Measurements from ENCODE around the gene DLST.
A peak's percentile ranks its signal among the peaks of the same experiment; 100 is the strongest.

DLST gene

DNA sequence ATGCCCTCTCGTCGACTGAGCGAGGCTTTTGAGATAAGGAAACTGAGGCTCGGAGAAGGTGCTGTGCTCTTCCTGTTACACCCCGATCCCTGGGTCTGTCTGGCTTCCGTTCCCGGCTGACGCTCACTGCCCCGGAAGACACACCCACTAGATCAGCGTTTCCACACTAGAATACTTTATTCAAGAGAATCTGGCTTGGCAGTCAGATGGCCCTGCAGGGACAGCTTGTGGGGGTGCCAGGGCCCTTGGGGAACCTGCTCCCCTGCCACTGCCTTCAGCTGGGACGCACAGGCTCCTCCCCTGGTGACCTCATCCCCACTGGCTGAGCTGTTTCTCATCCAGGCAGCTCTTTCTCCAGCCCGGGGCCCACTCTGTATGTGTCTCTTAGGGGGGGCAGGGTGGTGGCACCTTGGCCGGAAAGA, 60.0 kb downstream of the DLST start:
- peak; percentile 35 for DNase-seq (ENCODE audit: low read depth)

DNA sequence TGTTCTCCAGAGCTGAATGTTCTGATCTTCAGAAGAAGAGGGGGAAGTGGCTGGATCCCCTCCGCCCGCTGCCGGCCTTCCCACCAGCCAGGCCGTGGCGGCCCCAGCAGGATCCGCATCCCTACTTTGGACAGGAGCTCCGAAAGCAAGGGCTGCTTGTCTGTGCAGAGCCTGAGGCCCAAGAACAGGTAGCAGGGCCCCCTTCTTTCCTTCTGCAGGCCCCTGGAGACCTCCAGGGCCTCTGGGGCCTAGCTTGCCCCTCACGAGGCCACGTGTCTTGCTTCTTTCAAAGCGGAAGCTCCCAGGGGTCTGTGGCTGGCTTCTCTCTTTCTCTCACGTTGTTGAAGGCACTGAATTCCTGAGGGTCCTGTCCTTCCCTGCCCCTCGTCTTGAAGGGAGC, 60.5 kb downstream of the DLST start:
- DNase-seq (ENCODE audit: low read depth), result no peak

DNA sequence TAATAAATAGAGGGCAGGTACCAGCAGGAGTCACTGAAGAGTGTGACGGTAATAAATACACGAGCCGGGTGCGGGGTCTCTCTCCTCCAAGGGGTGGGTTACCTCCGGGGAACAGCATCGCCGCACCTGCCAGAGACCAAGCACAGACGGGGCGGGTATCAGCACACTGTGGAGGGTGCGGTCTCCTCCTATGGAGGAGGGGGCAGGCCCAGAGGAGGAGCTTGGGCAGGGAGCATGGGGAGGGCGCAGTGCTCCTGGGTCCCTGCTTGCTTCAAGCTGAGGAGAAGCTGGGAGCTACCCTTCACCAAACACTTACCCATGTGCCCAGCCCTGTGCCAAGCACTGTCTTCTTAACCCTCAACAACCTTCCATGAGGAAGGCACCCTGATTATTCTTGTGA, 60.9 kb downstream of the DLST start:
- DNase-seq (ENCODE audit: low read depth), result no peak

DNA sequence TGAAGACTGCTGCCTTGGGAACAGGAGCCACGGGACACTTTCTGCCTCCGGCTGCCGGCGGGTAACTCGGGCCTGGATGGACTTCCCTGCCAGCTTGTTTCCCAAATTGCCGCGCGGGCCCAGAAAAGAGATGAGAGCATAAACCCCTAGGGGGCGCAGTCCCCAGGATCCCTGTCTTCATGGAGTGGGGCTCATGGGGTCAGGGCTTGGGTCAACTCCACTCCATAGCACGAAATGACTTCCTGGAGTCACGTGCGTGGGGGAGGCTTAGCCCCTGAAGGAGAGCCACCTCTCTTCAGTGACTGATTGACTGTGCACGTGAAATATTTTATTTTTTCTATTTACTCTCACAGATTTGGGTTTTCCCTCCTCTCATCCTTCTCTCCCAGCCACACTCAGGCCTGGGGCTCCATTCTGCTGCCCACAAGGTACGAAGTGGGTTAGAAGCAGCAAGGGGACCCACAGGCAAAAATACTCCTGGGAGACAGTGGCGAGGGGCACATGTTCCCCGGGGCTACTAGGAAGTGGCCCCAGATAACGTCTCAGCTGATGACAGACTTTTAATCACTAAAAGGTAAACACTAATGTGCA, 63.6 kb downstream of the DLST start:
- DNase-seq (ENCODE audit: low read depth), result no peak

DNA sequence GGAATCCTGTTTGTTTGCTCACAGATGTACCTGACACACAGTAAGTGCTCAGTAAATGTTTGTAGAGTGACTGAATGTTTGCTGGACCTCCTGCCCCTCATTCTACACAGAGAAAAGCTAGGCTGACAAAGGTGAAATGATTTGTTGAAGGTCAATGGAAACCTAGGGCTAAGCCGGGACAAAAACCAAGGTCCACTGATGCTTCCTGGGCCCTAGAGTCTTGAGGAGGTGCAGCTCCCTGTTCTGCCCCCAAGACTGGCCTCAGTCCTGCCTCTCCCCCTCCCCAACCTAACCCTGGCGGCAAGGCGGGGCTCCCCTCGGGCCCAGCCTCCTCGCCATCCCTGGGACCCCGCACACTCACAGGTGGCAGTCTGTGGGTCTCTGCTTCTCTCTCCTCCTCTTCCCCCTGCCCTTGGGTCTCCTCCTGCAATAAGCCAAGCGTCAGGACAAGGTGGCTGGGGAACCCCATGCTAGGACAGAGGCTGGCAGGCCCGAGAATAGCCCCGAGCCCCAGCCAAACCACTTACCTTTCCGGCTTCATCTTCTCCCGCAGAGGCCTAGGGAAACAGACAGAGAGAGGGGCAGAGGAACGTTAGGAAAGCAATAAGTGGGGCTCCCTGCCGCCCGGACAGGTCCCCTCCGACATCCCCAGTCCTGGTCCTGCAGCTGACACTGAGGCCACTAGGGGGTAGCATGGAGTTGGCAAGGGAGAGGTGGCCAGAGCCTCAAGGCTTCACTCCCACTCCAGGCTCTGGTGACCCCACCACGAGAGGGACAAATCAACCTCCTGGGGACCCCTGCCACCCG, 64.3 kb downstream of the DLST start:
- DNase-seq (ENCODE audit: low read depth), result peak; percentile 64

- no peak for DNase-seq (ENCODE audit: low read depth)
These were observed 65.1 kb downstream of the DLST start for GRCh38 chr14:74946659-74947281.

DNA sequence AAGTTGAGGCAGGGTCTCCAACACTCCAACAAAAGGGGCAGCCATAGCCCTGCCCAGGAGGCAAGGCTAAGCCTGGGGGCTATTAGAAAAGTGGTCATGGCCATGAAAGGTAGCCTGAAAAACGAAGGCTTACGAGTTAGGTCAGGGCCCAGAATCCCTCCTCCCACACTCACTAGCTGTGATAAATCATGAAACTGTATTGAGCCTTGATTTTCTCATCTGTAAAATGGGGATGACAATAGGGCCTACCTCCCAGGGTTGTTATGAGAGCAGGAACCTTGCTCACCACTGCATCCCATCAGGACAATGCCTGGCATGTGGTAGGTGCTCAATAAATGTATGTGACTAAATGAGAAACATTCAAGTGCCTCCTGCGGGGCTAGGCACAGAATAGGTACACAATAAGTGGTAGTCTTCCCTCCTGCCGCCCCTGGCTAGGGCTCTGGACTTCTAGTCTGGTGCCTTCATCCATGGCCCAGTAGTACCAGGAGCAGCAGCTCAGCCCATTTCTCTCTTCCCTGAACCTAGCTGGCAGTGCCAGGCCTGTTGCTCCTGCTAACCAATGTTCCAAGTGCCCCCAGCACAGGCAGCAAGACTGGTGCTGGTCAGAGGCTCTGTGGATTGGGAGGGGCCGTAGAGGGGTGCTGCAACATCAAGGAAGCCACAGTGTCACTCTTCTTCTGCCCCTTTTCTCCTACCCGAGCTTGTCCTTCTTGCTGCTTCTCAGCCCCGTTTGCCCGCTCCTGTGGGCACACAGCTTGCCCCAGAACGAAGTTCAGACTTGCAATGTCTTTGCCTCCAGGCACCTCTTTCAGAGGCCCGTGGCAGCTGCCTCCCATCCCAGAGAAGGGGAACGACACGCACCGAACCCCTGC, 65.9 kb downstream of the DLST start:
- no peak for DNase-seq (ENCODE audit: low read depth)

DNA sequence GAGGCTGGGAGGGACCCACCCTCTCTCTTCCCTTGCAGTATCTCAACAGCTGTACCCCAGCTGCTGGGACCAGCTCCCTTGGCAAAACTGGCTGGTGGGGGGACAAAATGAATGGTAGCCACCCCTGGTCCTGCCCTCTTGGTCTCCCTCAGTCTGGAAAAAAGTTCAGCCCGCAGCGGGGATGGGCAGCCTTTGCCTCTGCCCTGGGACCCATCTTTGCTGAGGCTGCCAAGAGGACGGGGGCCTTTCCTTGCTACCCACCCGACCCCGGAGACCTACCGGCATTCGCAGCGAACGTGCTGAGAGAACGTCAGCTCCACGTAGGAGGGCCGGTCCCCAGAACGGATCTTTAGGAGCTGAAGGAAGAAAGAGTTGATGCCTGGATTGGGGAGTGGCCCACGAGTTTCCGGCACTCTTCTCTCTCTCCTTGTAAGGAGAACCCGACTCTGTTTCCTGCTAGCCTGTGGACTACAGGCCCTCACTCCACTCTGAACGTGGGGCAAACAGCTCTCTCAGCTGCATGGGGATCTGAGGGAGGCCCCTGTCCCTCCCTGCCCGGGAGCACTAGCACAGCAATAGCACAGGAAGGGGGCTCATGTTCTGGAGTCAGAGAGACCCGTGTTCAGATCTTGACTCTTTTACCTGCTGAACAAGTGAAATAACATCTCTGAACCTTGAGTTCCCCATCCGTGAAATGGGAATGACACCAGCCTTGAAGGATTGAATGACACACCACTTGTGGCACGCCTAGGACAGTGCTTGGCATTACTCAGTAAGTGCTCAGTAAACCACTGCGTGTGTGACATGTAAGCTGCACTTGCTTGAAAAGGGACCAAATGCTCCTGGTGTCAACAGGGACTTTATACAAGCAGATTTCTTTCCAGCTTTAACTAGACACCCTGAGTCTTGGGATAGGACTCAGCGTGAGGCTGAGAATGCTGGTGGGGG, 66.8 kb downstream of the DLST start:
- no peak for DNase-seq (ENCODE audit: low read depth)

DNA sequence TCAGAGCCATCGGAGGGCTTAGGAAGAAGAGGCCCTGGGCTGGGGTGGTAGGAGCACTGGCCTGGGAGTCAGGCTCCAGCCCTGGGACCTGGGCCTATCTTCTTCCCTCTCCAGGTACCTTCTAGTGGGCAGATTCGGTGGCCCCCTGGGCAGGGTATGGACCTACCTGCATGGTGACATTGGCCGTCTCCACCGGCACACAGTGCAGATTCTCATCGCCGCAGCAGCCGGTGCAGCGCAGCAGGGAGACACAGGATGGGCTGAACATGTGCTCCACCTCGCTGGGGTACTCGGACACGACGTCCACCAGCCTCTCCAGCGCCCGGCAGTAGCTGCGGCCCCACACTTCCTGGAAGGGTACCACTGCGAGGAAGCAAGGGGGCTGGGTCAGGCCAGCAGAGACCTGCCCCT, 67.5 kb downstream of the DLST start:
- DNase-seq (ENCODE audit: low read depth), result no peak

DNA sequence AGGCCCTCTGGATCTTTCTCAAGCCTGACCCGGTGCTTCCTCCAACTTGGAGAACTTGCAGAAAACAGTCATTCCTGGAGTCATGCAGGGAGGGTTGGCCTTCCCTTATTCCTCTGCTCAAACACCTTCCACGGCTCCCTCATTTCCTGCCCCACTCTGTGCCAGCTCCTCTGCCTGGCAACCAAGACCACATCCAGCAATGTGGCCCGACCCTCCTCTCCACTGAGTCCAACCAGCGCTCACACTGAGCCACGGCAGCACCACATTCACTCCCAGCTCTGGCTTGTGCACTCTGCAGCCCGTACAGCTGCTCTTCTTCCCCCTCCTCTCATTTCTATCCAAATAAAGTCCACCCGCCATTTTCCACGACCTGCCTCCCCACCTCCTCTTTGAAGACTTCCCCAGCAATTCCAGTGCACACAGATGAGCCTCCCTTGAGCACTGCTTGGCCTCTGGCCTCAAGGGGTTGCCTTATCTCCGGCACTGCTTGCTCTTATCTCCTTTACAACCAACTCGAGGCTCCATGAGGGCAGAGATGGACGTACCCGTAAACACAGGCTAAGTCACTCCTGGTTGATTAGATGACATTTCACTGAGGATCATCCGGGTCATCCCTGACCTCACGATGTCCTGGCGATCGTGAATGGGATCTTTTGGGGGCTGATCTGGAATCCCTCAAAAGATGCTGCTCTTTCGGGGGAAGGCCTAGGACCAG, 68.3 kb downstream of the DLST start:
- DNase-seq (ENCODE audit: low read depth), result no peak

DNA sequence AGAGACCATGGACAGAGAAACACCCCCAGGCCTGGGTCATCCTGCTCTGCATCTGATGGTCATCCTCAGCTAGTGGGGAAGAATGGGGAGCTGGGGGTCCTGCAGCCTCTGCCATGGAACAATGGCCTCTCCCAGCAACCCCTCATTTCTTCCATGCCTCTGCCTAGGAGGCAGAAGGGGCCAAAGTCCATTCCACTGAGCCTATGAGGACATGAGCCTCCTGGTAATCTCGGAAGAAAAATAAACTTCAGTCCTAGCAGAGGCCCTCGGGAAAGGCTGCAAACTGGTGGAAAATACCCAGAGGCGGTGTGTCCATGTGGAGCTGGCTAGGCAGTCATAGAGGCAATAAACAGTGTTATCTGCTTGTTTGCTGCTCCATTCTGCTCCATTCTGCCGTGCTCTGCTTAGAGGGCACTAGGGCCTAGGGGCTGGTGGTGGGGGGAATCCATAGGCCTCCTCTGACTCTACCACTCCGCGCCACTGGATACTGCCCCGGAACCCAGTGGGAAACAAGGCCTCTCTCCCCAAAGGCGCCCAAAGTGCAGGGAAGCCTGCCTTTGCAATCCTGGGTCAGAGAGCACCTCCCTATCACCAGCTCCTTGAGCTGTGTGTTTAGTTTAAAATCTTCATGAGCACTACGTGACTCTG, 69.2 kb downstream of the DLST start:
- no peak for DNase-seq (ENCODE audit: low read depth)

DNA sequence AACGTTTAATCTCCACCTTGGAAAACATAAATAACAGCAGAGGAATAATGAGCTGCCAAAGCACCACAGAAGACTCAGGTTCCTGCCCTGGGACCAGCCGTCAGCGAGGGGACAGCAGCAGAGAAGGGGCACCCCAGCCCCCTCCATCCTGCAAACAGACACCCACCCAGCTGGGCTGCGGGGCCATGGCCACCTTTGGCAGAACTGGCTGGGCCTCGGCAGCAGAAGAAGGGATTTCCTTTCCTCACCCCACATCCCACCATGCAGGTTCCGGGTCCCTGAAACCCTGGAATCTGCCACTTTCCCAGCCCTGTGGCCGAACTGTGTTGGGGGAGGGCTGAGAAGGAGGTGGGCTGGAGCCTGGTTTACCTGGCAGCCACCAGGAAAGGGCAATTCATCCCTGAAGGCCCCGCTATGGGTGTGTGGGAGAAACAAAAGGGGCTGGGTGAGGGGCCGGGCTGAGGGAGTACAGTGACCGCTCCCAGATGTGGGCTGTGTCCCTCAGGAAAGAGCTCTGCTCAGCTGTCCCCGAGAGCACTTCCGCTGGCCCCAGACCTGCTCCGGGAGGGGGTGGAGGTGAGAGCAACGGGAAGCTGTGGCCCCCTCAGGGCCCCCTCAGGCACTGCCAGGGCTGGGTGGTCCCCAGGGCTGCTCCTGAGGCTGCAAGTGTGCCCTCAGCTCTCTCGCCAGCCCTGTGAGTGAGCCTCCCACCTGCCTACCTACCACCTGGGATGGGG, 69.9 kb downstream of the DLST start:
- no peak for DNase-seq (ENCODE audit: low read depth)

DNA sequence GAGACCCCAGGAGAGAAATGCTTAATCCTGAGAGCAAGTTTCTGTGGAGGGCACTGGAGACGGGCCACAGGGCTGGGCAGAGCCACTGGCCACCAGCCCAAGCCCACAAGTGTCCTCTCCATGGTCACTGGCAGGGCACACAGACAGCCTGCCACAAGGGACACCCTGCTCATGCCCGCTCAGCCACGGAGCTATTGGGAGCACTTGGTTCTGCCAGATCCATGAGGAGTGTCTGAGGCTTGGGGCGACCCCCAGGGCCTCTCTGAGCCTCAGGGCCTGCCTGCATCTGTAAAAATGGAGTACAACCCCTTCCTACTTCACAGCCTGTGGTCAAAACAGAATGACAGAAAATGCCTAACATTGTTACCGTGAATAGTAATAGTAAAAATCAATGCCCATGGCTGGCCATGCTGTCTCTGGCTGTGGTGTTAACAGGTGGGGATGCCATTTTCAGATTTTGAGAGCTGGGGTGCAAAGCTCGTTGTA, 70.5 kb downstream of the DLST start:
- DNase-seq (ENCODE audit: low read depth), result no peak

DNA sequence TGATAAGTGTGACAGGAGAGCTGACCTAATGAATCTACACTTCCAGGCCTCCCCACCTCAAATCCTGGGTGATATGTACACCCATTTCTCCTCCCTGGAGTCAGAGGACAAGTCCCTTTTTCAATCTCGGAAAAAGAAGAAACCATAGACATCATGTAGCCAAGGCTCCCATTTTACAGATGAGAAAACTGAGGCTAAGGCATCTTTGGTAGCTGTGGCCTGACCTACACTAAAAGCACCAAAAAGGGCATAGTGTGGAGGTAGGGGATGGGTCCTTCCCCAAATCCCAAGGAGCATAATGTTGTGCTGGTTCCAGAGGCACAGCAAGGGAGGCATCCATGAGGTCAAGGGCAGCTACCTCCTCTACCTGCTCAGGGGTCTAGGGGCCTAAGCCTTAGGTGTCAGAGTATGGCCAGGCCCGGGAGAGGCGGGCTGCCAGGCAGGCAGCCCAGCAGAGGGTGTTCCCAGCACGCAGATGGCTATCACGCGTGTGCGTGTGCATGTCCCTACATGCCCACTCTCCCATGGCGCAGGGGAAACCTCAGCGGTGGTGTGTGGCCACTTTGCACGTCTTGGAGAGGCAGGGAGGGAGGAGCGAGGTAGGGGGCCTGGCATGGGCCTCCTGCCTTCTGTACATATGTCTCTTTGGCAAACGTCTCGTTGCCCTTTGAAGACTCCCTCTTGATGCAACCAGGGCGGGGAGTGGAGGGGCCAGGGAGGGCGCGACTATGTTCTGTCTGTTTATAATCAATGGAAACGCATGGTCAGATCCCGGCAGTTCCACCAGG, 71.2 kb downstream of the DLST start:
- no peak for DNase-seq (ENCODE audit: low read depth)
